Epithelial cell of proximal tubule (primary cell): ENCODE measurements around the gene SLC39A10. TPM values are rescaled to one million over a fixed set of nuclear protein-coding genes. Genes with fewer than 3 reads are reported as not detected.

Source experiments
- DNase-seq: peaks from one replicate; pipeline ENCODE4 v3.0.0-alpha.2; 2011; ENCODE audit warnings: low read depth
- H3K4me3 ChIP-seq: 2 replicates; pipeline ENCODE4 v1.5.1; 2011; ENCODE audit warnings: low read depth, mild to moderate bottlenecking, low read length
- total RNA-seq: library from RNA; depleted of rRNA; stranded (reverse); fragments of >200 nt; gene quantifications from 2 replicates; pipeline ENCODE4 v1.2.3, GENCODE V29; 2015
- TF ChIP-seq, protein P1 (sequence below): conservative IDR thresholded peaks from 2 replicates; pipeline ENCODE4 v1.5.1; 2012; ENCODE audit warnings: low read depth, mild to moderate bottlenecking, low read length

Gene SLC39A10
- total RNA-seq, 1 donor from 2014 or later = 63.7 TPM

GRCh38 chr2:195734931-195735330, 77.9 kb downstream of the SLC39A10 start:
- DNase-seq = no peak
- TF ChIP-seq, protein P1, sequence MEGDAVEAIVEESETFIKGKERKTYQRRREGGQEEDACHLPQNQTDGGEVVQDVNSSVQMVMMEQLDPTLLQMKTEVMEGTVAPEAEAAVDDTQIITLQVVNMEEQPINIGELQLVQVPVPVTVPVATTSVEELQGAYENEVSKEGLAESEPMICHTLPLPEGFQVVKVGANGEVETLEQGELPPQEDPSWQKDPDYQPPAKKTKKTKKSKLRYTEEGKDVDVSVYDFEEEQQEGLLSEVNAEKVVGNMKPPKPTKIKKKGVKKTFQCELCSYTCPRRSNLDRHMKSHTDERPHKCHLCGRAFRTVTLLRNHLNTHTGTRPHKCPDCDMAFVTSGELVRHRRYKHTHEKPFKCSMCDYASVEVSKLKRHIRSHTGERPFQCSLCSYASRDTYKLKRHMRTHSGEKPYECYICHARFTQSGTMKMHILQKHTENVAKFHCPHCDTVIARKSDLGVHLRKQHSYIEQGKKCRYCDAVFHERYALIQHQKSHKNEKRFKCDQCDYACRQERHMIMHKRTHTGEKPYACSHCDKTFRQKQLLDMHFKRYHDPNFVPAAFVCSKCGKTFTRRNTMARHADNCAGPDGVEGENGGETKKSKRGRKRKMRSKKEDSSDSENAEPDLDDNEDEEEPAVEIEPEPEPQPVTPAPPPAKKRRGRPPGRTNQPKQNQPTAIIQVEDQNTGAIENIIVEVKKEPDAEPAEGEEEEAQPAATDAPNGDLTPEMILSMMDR = no peak
- H3K4me3 ChIP-seq = no peak overlapping the region

DNA sequence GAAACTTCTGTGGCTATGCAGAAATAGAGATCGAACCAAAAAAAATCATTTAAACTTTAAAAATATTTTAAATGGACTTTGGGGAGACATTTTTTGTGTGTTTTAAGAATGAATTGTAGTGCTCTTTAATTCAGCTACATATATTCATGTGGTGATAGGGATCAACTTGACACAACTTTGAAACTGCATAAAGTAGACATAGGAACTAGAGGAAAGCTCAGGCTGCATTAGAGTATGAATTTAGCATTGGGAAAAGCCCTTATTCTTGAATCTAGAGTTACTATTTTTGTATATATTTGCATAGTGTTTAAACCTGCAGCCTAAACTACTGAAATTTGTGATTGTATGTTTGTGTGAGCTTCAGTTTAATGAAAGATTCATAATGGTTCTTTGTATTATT, 78.3 kb downstream of the SLC39A10 start:
- no peak overlapping the region for H3K4me3 ChIP-seq
- no peak for DNase-seq
- TF ChIP-seq, protein P1 = no peak

- H3K4me3 ChIP-seq = no peak overlapping the region
- TF ChIP-seq, protein P1 = no peak
- no peak for DNase-seq
Observed at GRCh38 chr2:195737511-195738325, 80.7 kb downstream of the SLC39A10 start.

DNA sequence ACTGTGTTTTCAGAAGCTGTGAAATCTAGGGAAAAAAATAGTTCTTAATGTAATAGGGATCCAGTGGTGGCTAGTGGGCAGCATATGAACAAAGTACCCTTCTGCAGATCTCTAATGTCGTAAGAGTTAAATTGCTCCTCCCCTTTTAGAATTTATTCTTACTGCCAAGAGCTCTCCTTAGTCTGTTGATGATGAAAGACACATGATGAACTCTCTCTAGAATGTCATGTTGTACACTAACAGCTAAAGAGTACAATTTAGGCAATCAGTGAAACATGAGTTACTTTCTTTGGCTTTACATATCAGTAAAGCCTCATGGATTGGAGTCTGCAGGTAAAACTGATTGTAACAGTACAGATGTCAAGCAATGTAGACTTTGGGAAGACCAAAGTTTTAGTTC, 84.2 kb downstream of the SLC39A10 start:
- TF ChIP-seq, protein P1 = no peak

DNA sequence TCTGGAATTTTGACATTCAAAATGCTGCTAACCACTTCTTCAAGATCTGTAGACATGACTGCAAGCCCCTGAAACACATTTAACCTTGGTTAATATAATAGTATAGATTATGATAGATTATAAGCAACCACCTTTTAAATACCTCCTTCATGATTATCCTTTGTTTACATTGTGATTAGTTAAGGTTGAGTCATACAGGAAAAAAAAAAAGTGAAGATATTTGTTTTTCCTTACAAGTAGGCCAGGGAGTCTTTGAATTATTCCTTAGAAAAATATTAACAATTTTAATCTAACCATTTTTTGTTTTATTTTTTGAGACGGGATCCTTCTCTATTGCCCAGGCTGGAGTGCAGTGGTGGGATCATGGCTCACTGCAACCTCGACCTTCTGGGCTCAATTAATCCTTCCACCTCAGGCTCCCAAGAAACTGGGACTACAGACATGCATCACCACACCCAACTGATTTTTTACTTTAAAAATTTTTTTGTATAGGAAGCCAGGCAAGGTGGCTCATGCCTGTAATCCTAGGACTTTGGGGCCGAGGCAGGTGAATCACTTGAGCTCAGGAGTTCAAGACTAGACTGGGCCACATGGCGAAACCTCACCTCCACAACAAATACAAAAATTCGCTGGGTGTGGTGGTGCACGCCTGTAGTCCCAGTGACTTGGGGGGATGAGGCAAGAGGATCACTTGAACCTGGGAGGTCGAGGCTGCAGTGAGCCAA, 99.4 kb downstream of the SLC39A10 start:
- no peak for DNase-seq
- TF ChIP-seq, protein P1 = no peak
- no peak overlapping the region for H3K4me3 ChIP-seq

More for the DNA sequence above, 84.2 kb downstream of the SLC39A10 start:
- H3K4me3 ChIP-seq = no peak overlapping the region
- no peak for DNase-seq

GRCh38 chr2:195758846-195759245, 101.8 kb downstream of the SLC39A10 start:
- no peak for DNase-seq
- TF ChIP-seq, protein P1 = no peak
- no peak overlapping the region for H3K4me3 ChIP-seq

- H3K4me3 ChIP-seq = no peak overlapping the region
- TF ChIP-seq, protein P1 = no peak
- no peak for DNase-seq
Observed at GRCh38 chr2:195759877-195760276, 102.9 kb downstream of the SLC39A10 start.
